T-helper 1 cell treated with Interleukin-12 subunit alpha and Interleukin-12 subunit beta and Interleukin-4 antibody, amounts not matched to agents 30 μg/mL and 1 μg/mL, for 36 hours (primary cell): ENCODE measurements around the gene POU6F2.
"Not testable (repeated sequence)": the region's sequence is repeated elsewhere in the genome, so short reads cannot be mapped to it uniquely, and the experiment has no call there.

Source experiments
- H3K27ac Mint-ChIP-seq: one replicate; pipeline ENCODE4 v1.8.0; 2021; ENCODE audit warnings: mild to moderate bottlenecking, mixed read lengths
- H3K27me3 Mint-ChIP-seq: one replicate; pipeline ENCODE4 v1.8.0; 2021; ENCODE audit warnings: low read depth, mixed read lengths
- H3K36me3 Mint-ChIP-seq: one replicate; pipeline ENCODE4 v1.8.0; 2021; ENCODE audit warnings: low read depth, mixed read lengths
- H3K4me1 Mint-ChIP-seq: one replicate; pipeline ENCODE4 v1.8.0; 2021; ENCODE audit warnings: low read depth, mixed read lengths
- H3K4me3 Mint-ChIP-seq: one replicate; pipeline ENCODE4 v1.8.0; 2021; ENCODE audit warnings: mild to moderate bottlenecking, moderate library complexity, mixed read lengths
- H3K9me3 Mint-ChIP-seq: one replicate; pipeline ENCODE4 v1.8.0; 2021; ENCODE audit warnings: mixed read lengths

Gene POU6F2

GRCh38 chr7:38977685-38978084, at the start of gene POU6F2:
Gene POU6F2 (plus strand): TSS chr7:38977909. CDS start chr7:38977954, 45 bp downstream.
- Mint-ChIP-seq H3K4me1 (no peaks in the 10 kb centered on the region), H3K9me3 (no peaks in the 10 kb centered on the region), H3K36me3 (no peaks in the 10 kb centered on the region), H3K4me3 (no peak within 1 kb of the TSS), H3K27me3 (peaks cover 50% of the 10 kb centered on the region), H3K27ac (no peak within 1 kb of the TSS)

- H3K4me1 Mint-ChIP-seq = peaks cover 8% of the 10 kb centered on the region
- no peaks in the 10 kb centered on the region for H3K36me3 Mint-ChIP-seq
- H3K4me3 Mint-ChIP-seq = no peak overlapping the region
- no peak overlapping the region for H3K27ac Mint-ChIP-seq
- H3K9me3 Mint-ChIP-seq = no peaks in the 10 kb centered on the region
- H3K27me3 Mint-ChIP-seq = peaks cover 5% of the 10 kb centered on the region
These were observed 49.2 kb upstream of the POU6F2 start for GRCh38 chr7:38928506-38928905.

GRCh38 chr7:38929460-38930171, 48.1 kb upstream of the POU6F2 start:
- Mint-ChIP-seq H3K9me3 (no peaks in the 10 kb centered on the region), H3K36me3 (no peaks in the 10 kb centered on the region), H3K4me1 (peaks cover 8% of the 10 kb centered on the region), H3K4me3 (no peak overlapping the region), H3K27ac (no peak overlapping the region), H3K27me3 (peaks cover 5% of the 10 kb centered on the region)

- Mint-ChIP-seq H3K27ac (no peak overlapping the region), H3K36me3 (no peaks in the 10 kb centered on the region), H3K4me3 (no peak overlapping the region), H3K9me3 (no peaks in the 10 kb centered on the region), H3K27me3 (peaks cover 5% of the 10 kb centered on the region), H3K4me1 (peaks cover 8% of the 10 kb centered on the region)
These were observed 45.1 kb upstream of the POU6F2 start for GRCh38 chr7:38932509-38933168.

- Mint-ChIP-seq H3K4me1 (peaks cover 6% of the 10 kb centered on the region), H3K36me3 (no peaks in the 10 kb centered on the region), H3K9me3 (no peaks in the 10 kb centered on the region), H3K27ac (no peak overlapping the region), H3K4me3 (no peak overlapping the region), H3K27me3 (peaks cover 6% of the 10 kb centered on the region)
These were observed 43.7 kb upstream of the POU6F2 start for GRCh38 chr7:38934051-38934450.

GRCh38 chr7:38934536-38934935, 43.2 kb upstream of the POU6F2 start:
- Mint-ChIP-seq H3K27me3 (peaks cover 9% of the 10 kb centered on the region), H3K36me3 (no peaks in the 10 kb centered on the region), H3K27ac (no peak overlapping the region), H3K4me3 (no peak overlapping the region), H3K9me3 (no peaks in the 10 kb centered on the region), H3K4me1 (peaks cover 6% of the 10 kb centered on the region)

GRCh38 chr7:38936641-38937040, 41.1 kb upstream of the POU6F2 start:
- Mint-ChIP-seq H3K4me3 (no peak overlapping the region), H3K9me3 (no peaks in the 10 kb centered on the region), H3K4me1 (peaks cover 5% of the 10 kb centered on the region), H3K36me3 (no peaks in the 10 kb centered on the region), H3K27ac (no peak overlapping the region), H3K27me3 (peaks cover 9% of the 10 kb centered on the region)

- Mint-ChIP-seq H3K36me3 (no peaks in the 10 kb centered on the region), H3K4me1 (no peaks in the 10 kb centered on the region), H3K27me3 (peaks cover 4% of the 10 kb centered on the region), H3K27ac (no peak overlapping the region), H3K9me3 (no peaks in the 10 kb centered on the region), H3K4me3 (no peak overlapping the region)
These were observed 39.7 kb upstream of the POU6F2 start for GRCh38 chr7:38938001-38938485.

- H3K4me1 Mint-ChIP-seq = no peaks in the 10 kb centered on the region
- peaks cover 4% of the 10 kb centered on the region for H3K27me3 Mint-ChIP-seq
- no peaks in the 10 kb centered on the region for H3K9me3 Mint-ChIP-seq
- no peaks in the 10 kb centered on the region for H3K36me3 Mint-ChIP-seq
- no peak overlapping the region for H3K27ac Mint-ChIP-seq
- no peak overlapping the region for H3K4me3 Mint-ChIP-seq
These were observed 39.1 kb upstream of the POU6F2 start for GRCh38 chr7:38938589-38938988.

- no peaks in the 10 kb centered on the region for H3K9me3 Mint-ChIP-seq
- H3K36me3 Mint-ChIP-seq = no peaks in the 10 kb centered on the region
- H3K4me1 Mint-ChIP-seq = no peaks in the 10 kb centered on the region
- no peak overlapping the region for H3K27ac Mint-ChIP-seq
- H3K4me3 Mint-ChIP-seq = no peak overlapping the region
- H3K27me3 Mint-ChIP-seq = peaks cover 4% of the 10 kb centered on the region
These were observed 36.9 kb upstream of the POU6F2 start for GRCh38 chr7:38940774-38941173.

GRCh38 chr7:38942431-38943051, 35.2 kb upstream of the POU6F2 start:
- H3K4me3 Mint-ChIP-seq = no peak overlapping the region
- no peak overlapping the region for H3K27ac Mint-ChIP-seq
- H3K36me3 Mint-ChIP-seq = no peaks in the 10 kb centered on the region
- H3K4me1 Mint-ChIP-seq = no peaks in the 10 kb centered on the region
- H3K27me3 Mint-ChIP-seq = peaks cover 4% of the 10 kb centered on the region
- no peaks in the 10 kb centered on the region for H3K9me3 Mint-ChIP-seq

GRCh38 chr7:38947541-38947940, 30.2 kb upstream of the POU6F2 start:
- H3K4me3 Mint-ChIP-seq, H3K9me3 Mint-ChIP-seq, H3K36me3 Mint-ChIP-seq, H3K27ac Mint-ChIP-seq, H3K27me3 Mint-ChIP-seq, H3K4me1 Mint-ChIP-seq: not testable (repeated sequence)

GRCh38 chr7:38950309-38950708, 27.4 kb upstream of the POU6F2 start:
- H3K36me3 Mint-ChIP-seq = no peaks in the 10 kb centered on the region
- no peaks in the 10 kb centered on the region for H3K9me3 Mint-ChIP-seq
- no peaks in the 10 kb centered on the region for H3K4me1 Mint-ChIP-seq
- no peak overlapping the region for H3K4me3 Mint-ChIP-seq
- H3K27me3 Mint-ChIP-seq = peaks cover 8% of the 10 kb centered on the region
- H3K27ac Mint-ChIP-seq = no peak overlapping the region

GRCh38 chr7:38951213-38951612, 26.5 kb upstream of the POU6F2 start:
- H3K9me3 Mint-ChIP-seq = no peaks in the 10 kb centered on the region
- H3K36me3 Mint-ChIP-seq = no peaks in the 10 kb centered on the region
- H3K27me3 Mint-ChIP-seq = peaks cover 8% of the 10 kb centered on the region
- no peak overlapping the region for H3K4me3 Mint-ChIP-seq
- H3K27ac Mint-ChIP-seq = no peak overlapping the region
- no peaks in the 10 kb centered on the region for H3K4me1 Mint-ChIP-seq

- no peaks in the 10 kb centered on the region for H3K4me1 Mint-ChIP-seq
- peaks cover 8% of the 10 kb centered on the region for H3K27me3 Mint-ChIP-seq
- H3K27ac Mint-ChIP-seq = no peak overlapping the region
- no peak overlapping the region for H3K4me3 Mint-ChIP-seq
- H3K36me3 Mint-ChIP-seq = no peaks in the 10 kb centered on the region
- H3K9me3 Mint-ChIP-seq = no peaks in the 10 kb centered on the region
These were observed 24.5 kb upstream of the POU6F2 start for GRCh38 chr7:38953227-38953626.
